ENCODE results near the gene IFIT3.
A peak's percentile ranks its signal among the peaks of the same experiment; 100 is the strongest.

The IFIT3 gene

GRCh38 chr10:89363729-89364442 lies 36.1 kb downstream of the IFIT3 start:
- DNase-seq (ENCODE audit: low read depth, low spot score) = no peak
- no peak for TF ChIP-seq CTCF (IDR thresholded peaks at IDR 0.05; ENCODE audit: low read depth, low read length)
- in situ Hi-C loops (cut with HindIII; ENCODE audit: low sequenced_read_pairs) = no loop called here
- H3K4me3 ChIP-seq (ENCODE audit: low read depth, low read length) = no peak overlapping the region

DNA sequence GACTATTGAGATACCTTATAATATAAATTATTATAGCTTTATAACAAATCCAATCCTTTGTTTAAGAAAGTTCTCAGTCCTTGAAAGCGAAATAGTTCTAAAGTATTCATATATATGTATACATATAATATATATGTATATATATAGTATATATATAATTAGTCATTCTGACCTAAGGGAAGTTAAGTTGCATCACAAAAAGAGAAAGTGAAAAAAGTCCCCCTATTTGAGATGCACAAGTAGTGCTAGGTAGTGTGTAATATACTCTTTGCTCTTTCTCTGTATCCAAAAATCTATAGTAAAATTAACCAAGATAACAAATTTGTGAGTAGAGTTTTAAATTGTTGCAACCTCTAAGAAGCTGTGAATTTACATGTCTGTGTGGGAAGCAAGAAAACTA lies 36.7 kb downstream of the IFIT3 start:
- in situ Hi-C loops (cut with HindIII; ENCODE audit: low sequenced_read_pairs) = no loop called here
- no peak overlapping the region for H3K4me3 ChIP-seq (ENCODE audit: low read depth, low read length)
- no peak for TF ChIP-seq CTCF (IDR thresholded peaks at IDR 0.05; ENCODE audit: low read depth, low read length)
- DNase-seq (ENCODE audit: low read depth, low spot score) = no peak

GRCh38 chr10:89367529-89367928 lies 39.7 kb downstream of the IFIT3 start:
- in situ Hi-C loops (cut with HindIII; ENCODE audit: low sequenced_read_pairs) = no loop called here
- TF ChIP-seq CTCF (IDR thresholded peaks at IDR 0.05; ENCODE audit: low read depth, low read length) = no peak
- peak; percentile 8 for DNase-seq (ENCODE audit: low read depth, low spot score)
- H3K4me3 ChIP-seq (ENCODE audit: low read depth, low read length) = no peak overlapping the region

DNA sequence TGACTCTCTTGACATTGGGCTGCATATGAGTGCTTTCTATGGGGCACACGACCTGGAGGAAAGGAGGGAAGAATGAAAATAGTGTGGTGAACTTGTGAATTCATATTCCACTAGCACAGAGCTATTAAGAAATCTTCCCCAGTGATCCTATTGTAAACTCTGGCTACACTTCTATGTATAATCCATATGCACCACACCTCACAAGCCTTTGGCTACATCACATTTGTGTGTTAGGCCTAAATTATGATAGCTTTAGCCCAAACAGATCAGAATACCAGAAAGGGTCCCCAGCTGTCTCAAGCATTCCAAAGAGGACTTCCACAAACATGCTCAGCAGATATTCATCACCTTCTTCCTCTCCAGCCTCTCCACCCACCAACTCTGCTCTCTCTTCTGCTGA lies 40.3 kb downstream of the IFIT3 start:
- no peak for TF ChIP-seq CTCF (IDR thresholded peaks at IDR 0.05; ENCODE audit: low read depth, low read length)
- in situ Hi-C loops (cut with HindIII; ENCODE audit: low sequenced_read_pairs) = no loop called here
- no peak overlapping the region for H3K4me3 ChIP-seq (ENCODE audit: low read depth, low read length)
- no peak for DNase-seq (ENCODE audit: low read depth, low spot score)

GRCh38 chr10:89369156-89370105 lies 41.6 kb downstream of the IFIT3 start:
- DNase-seq (ENCODE audit: low read depth, low spot score) = peak; percentile 68
- in situ Hi-C loops (cut with HindIII; ENCODE audit: low sequenced_read_pairs) = no loop called here
- no peak overlapping the region for H3K4me3 ChIP-seq (ENCODE audit: low read depth, low read length)
- TF ChIP-seq CTCF (IDR thresholded peaks at IDR 0.05; ENCODE audit: low read depth, low read length) = peak; percentile 63

- no peak for TF ChIP-seq CTCF (IDR thresholded peaks at IDR 0.05; ENCODE audit: low read depth, low read length)
- in situ Hi-C loops (cut with HindIII; ENCODE audit: low sequenced_read_pairs) = no loop called here
- H3K4me3 ChIP-seq (ENCODE audit: low read depth, low read length) = no peak overlapping the region
- DNase-seq (ENCODE audit: low read depth, low spot score) = no peak
These were observed 43.3 kb downstream of the IFIT3 start for GRCh38 chr10:89371079-89371478.
